Stimulated activated CD8-positive, alpha-beta memory T cell treated with anti-CD3 and anti-CD28 coated beads, Interleukin-7, amount 100 ng/mL, for 1 hour (primary cell): ENCODE results near the gene AURKAIP1.
"Not testable (repeated sequence)": the region's sequence is repeated elsewhere in the genome, so short reads cannot be mapped to it uniquely, and the experiment has no call there.

Experiments
- DNase-seq, 2 donors: peaks; one replicate each; pipeline ENCODE4 v3.0.0-alpha.2; 2020; ENCODE audit warnings: low read depth in 2 of 2

Gene AURKAIP1

GRCh38 chr1:1387098-1388077 lies 12.4 kb upstream of the AURKAIP1 start:
- no peak for DNase-seq

GRCh38 chr1:1385931-1386330 lies 10.9 kb upstream of the AURKAIP1 start:
- DNase-seq = no peak

GRCh38 chr1:1385339-1385738 lies 10.3 kb upstream of the AURKAIP1 start:
- DNase-seq = not testable (repeated sequence)

GRCh38 chr1:1381294-1381693 lies 6.3 kb upstream of the AURKAIP1 start:
- no peak for DNase-seq

GRCh38 chr1:1380860-1381259 lies 5.9 kb upstream of the AURKAIP1 start:
- DNase-seq = no peak

- no peak for DNase-seq
These were observed 2.7 kb upstream of the AURKAIP1 start for GRCh38 chr1:1377540-1378205.

GRCh38 chr1:1376551-1377226 lies 1.7 kb upstream of the AURKAIP1 start:
- DNase-seq = no peak

- DNase-seq = no peak
These were observed 448 bp downstream of the AURKAIP1 start for GRCh38 chr1:1374589-1374928.

GRCh38 chr1:1373815-1374588 lies 1.0 kb downstream of the AURKAIP1 start:
- no peak for DNase-seq

- DNase-seq = no peak
These were observed 1.8 kb downstream of the AURKAIP1 start for GRCh38 chr1:1373051-1373814.

- DNase-seq = peak; percentile 58 to 63
These were observed 3.0 kb downstream of the AURKAIP1 start for GRCh38 chr1:1371746-1372711.

- DNase-seq = peak in 1 of 2 donors; percentile 15
These were observed 3.7 kb downstream of the AURKAIP1 start for GRCh38 chr1:1371364-1371745.

GRCh38 chr1:1370771-1371300 lies 4.2 kb downstream of the AURKAIP1 start:
- DNase-seq = no peak

- DNase-seq = not testable (repeated sequence)
These were observed 4.9 kb downstream of the AURKAIP1 start for GRCh38 chr1:1370094-1370493.

- DNase-seq = no peak
These were observed 7.7 kb downstream of the AURKAIP1 start for GRCh38 chr1:1367315-1367714.

GRCh38 chr1:1366699-1367066 lies 8.3 kb downstream of the AURKAIP1 start:
- no peak for DNase-seq

- DNase-seq = no peak
These were observed 8.9 kb downstream of the AURKAIP1 start for GRCh38 chr1:1365875-1366698.

- DNase-seq = no peak
These were observed 10.7 kb downstream of the AURKAIP1 start for GRCh38 chr1:1364266-1364665.

GRCh38 chr1:1361982-1362423 lies 13.0 kb downstream of the AURKAIP1 start:
- DNase-seq = no peak
